Measurements from ENCODE around the gene EFHC1.

Gene EFHC1

DNA sequence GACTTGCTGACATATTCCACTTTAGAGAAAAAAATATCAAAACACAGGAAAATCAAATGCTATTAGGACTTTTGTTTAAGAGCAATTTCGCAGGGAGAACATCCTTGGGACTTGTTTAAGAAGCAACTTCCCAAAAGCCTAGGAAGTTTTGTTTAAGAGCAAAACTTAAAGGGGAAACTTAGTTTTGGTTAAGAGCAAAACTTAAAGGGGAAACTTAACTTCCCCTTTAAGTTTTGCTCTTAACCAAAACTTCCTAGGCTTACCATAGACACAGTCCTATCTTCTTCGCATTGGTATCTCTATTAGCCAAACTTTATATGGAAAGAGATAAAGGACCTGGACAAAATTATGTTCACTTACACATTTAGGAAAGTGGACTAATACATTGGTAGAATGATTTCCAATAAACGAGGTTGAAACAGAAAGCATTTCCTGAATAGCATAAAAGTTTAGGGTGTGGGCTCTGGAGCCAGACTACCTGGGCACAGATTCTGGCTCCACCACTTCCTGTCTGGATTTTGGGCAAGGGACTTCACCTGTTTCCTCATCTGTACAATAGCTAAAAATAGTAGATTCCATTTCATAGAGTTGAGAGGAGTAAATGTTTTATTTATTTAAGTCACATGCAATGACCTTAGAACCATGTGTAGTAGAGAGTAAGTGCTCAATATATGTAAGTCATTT lies 42.5 kb upstream of the EFHC1 start:
- Histone ChIP-seq H3K36me3 (ENCODE audit: control insufficient read depth, low read length) (no peaks in the 10 kb centered on the region), H3K9me3 (ENCODE audit: control insufficient read depth, insufficient read depth, low read length) (no peaks in the 10 kb centered on the region), H3F3A (ENCODE audit: control insufficient read depth, insufficient read depth) (no peaks in the 10 kb centered on the region), H3K9me2 (replicated peaks; ENCODE audit: control insufficient read depth, low read length) (no peaks in the 10 kb centered on the region), H4K20me1 (ENCODE audit: control insufficient read depth, insufficient read depth, low read depth, low read length) (no peaks in the 10 kb centered on the region), H3K27me3 (ENCODE audit: control insufficient read depth, low read length) (no peaks in the 10 kb centered on the region), H3K79me2 (ENCODE audit: control insufficient read depth, low read length) (no peaks in the 10 kb centered on the region), H3K27ac (ENCODE audit: low read depth, low read length) (no peak overlapping the region), H3K4me1 (ENCODE audit: control insufficient read depth, low read length) (peaks cover 12% of the 10 kb centered on the region), H3K4me2 (ENCODE audit: low read length) (no peak overlapping the region), H3K4me3 (ENCODE audit: low read length) (no peak overlapping the region)
- TF ChIP-seq, protein P1, sequence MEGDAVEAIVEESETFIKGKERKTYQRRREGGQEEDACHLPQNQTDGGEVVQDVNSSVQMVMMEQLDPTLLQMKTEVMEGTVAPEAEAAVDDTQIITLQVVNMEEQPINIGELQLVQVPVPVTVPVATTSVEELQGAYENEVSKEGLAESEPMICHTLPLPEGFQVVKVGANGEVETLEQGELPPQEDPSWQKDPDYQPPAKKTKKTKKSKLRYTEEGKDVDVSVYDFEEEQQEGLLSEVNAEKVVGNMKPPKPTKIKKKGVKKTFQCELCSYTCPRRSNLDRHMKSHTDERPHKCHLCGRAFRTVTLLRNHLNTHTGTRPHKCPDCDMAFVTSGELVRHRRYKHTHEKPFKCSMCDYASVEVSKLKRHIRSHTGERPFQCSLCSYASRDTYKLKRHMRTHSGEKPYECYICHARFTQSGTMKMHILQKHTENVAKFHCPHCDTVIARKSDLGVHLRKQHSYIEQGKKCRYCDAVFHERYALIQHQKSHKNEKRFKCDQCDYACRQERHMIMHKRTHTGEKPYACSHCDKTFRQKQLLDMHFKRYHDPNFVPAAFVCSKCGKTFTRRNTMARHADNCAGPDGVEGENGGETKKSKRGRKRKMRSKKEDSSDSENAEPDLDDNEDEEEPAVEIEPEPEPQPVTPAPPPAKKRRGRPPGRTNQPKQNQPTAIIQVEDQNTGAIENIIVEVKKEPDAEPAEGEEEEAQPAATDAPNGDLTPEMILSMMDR (IDR thresholded peaks at IDR 0.05; ENCODE audit: low read depth, low read length, poor library complexity, severe bottlenecking) = no peak
- no peak for TF ChIP-seq EZH2phosphoT487 (IDR thresholded peaks at IDR 0.05; ENCODE audit: borderline replicate concordance, low read length)

DNA sequence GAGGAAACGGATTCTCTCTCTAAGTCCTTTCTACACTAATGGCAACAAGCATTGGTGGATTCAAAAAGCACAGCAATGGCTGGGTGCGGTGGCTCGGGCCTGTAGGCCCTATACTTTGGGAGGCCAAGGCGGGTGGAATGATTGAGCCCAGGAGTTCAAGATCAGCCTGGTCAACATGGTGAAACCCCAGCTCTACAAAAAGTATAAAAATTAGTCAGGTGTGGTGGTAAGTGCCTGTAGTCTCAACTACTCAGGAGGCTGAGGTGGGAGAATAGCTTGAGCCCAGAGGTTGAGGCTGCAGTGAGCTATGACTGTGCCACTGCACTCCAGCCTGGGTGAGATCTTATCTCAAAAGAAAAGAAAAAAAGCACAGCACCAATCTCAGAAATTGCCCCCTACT lies 38.9 kb upstream of the EFHC1 start:
- H3K9me2 ChIP-seq (replicated peaks; ENCODE audit: control insufficient read depth, low read length) = no peaks in the 10 kb centered on the region
- H3K4me1 ChIP-seq (ENCODE audit: control insufficient read depth, low read length) = peaks cover 12% of the 10 kb centered on the region
- no peaks in the 10 kb centered on the region for H3F3A ChIP-seq (ENCODE audit: control insufficient read depth, insufficient read depth)
- no peak overlapping the region for H3K4me2 ChIP-seq (ENCODE audit: low read length)
- H3K79me2 ChIP-seq (ENCODE audit: control insufficient read depth, low read length) = no peaks in the 10 kb centered on the region
- no peaks in the 10 kb centered on the region for H3K9me3 ChIP-seq (ENCODE audit: control insufficient read depth, insufficient read depth, low read length)
- H3K4me3 ChIP-seq (ENCODE audit: low read length) = no peak overlapping the region
- no peaks in the 10 kb centered on the region for H3K27me3 ChIP-seq (ENCODE audit: control insufficient read depth, low read length)
- H4K20me1 ChIP-seq (ENCODE audit: control insufficient read depth, insufficient read depth, low read depth, low read length) = no peaks in the 10 kb centered on the region
- no peak overlapping the region for H3K27ac ChIP-seq (ENCODE audit: low read depth, low read length)
- H3K36me3 ChIP-seq (ENCODE audit: control insufficient read depth, low read length) = no peaks in the 10 kb centered on the region
- no peak for TF ChIP-seq EZH2phosphoT487 (IDR thresholded peaks at IDR 0.05; ENCODE audit: borderline replicate concordance, low read length)
- TF ChIP-seq, protein P1 (IDR thresholded peaks at IDR 0.05; ENCODE audit: low read depth, low read length, poor library complexity, severe bottlenecking) = no peak

DNA sequence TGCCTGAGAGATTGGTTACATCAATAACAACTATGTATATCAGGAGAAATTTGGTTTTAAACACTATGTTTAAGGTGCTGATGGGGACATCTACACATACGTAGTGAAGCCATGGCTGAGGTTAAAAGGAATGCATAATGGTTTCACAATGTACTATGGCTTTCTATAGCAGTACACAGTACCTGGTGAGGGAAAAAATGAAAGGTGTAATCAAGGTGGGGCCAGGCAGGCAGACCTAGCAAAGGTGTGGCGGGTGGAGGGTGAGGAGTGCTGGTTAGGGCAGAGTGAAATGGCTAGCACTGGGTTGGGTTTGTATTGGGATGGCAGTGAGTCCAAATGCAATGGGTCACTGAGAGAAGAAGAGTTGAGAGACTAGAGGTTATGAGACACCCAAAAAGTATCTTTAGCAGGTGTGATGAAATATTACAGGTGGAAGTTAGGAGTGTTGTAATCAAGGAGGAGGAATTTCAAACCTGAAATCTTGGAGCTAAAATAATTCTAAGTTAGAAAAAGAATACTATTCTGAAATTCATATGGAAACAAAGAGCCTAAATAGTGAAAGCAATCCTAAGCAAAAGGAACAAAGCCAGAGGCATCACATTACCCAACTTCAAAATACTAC lies 35.9 kb upstream of the EFHC1 start:
- Histone ChIP-seq H3K4me2 (ENCODE audit: low read length) (no peak overlapping the region), H3K27me3 (ENCODE audit: control insufficient read depth, low read length) (peaks cover 5% of the 10 kb centered on the region; the same call in 1 of the 2 replicates), H3K9me2 (replicated peaks; ENCODE audit: control insufficient read depth, low read length) (no peaks in the 10 kb centered on the region), H3K4me1 (ENCODE audit: control insufficient read depth, low read length) (no peaks in the 10 kb centered on the region; the same call in 1 of the 2 replicates), H3K79me2 (ENCODE audit: control insufficient read depth, low read length) (no peaks in the 10 kb centered on the region), H3K4me3 (ENCODE audit: low read length) (no peak overlapping the region), H3K36me3 (ENCODE audit: control insufficient read depth, low read length) (no peaks in the 10 kb centered on the region), H3K27ac (ENCODE audit: low read depth, low read length) (no peak overlapping the region), H3F3A (ENCODE audit: control insufficient read depth, insufficient read depth) (no peaks in the 10 kb centered on the region), H3K9me3 (ENCODE audit: control insufficient read depth, insufficient read depth, low read length) (peaks cover 3% of the 10 kb centered on the region; the same call in 1 of the 2 replicates), H4K20me1 (ENCODE audit: control insufficient read depth, insufficient read depth, low read depth, low read length) (no peaks in the 10 kb centered on the region)
- no peak for TF ChIP-seq EZH2phosphoT487 (IDR thresholded peaks at IDR 0.05; ENCODE audit: borderline replicate concordance, low read length)
- TF ChIP-seq, protein P1 (IDR thresholded peaks at IDR 0.05; ENCODE audit: low read depth, low read length, poor library complexity, severe bottlenecking) = no peak

Data from DOHH2 (cell line).